Colonic mucosa (tissue), 4 donors: ENCODE data around the gene CACNB4. TPM values are rescaled to one million over a fixed set of nuclear protein-coding genes. Genes with fewer than 3 reads are reported as not detected.
"Not testable (repeated sequence)": the region's sequence is repeated elsewhere in the genome, so short reads cannot be mapped to it uniquely, and the experiment has no call there.

Experiments used
- DNase-seq: peaks from one replicate; pipeline ENCODE4 v3.0.0-alpha.2; 2020
- H3K27ac ChIP-seq: fragments of 200-600 bp; one replicate; pipeline ENCODE4 v1.8.0; 2021
- H3K27me3 ChIP-seq: fragments of 200-600 bp; one replicate; pipeline ENCODE4 v1.8.0; 2021
- H3K36me3 ChIP-seq: fragments of 200-600 bp; one replicate; pipeline ENCODE4 v1.8.0; 2021
- H3K4me1 ChIP-seq: fragments of 200-600 bp; one replicate; pipeline ENCODE4 v1.8.0; 2021; ENCODE audit warnings: mild to moderate bottlenecking
- H3K4me3 ChIP-seq: fragments of 200-600 bp; one replicate; pipeline ENCODE4 v1.8.0; 2021
- H3K9ac ChIP-seq, 2 donors: one replicate each; pipeline ENCODE4 v1.7.0; 2013; ENCODE audit warnings: control low read depth in 2 of 2, low read depth in 2 of 2, low read length in 2 of 2
- H3K9me3 ChIP-seq: fragments of 200-600 bp; one replicate; pipeline ENCODE4 v1.8.0; 2021
- intact Hi-C: fragments of 100-400 bp; cut with DNase I; formaldehyde crosslinking; loops from one replicate; pipeline ENCODE4 v1.14.1; 2022
- total RNA-seq, 2 donors: library from RNA; stranded (reverse); fragmentation: NEBNext Ultra II Directional in 1 of 2; extraction: Animal tissue kit (Norgen Biotek cat#: 25700) in 1 of 2; gene quantifications; one replicate each; pipeline ENCODE4 v1.2.1, GENCODE V29; 2021
- TF ChIP-seq, protein P1 (sequence below): fragments of 200-600 bp; IDR thresholded peaks from one replicate; pipeline ENCODE4 v1.8.0; 2022; ENCODE audit warnings: antibody characterized with exemption, mild to moderate bottlenecking
- donor health status: healthy.
- donor health status: DM: no; HTN: no; CAD: no.
- donor health status: DM: no; HTN: no; CAD: no.

The CACNB4 gene
- total RNA-seq, 2 donors from 2014 or later, result 0.44 to 1.0 TPM

DNA sequence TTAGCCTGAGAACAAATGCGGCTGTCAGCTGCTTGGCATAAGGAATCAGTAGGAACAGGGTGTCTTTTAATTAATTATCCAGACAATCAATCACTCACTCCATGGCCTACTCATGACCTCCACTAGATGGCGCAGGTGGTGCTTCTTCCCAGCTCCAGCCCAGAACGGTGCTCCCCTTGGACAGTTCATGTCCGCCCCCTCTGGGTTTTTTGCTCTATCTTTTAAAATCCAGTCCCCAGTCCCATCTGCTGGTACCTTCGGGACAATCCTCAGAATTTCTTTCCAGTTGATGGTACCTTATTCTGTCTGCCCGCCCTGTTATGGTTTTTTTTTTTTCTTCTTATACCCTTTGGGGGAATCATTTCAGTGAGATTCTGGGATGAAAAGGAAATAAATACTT lies 99.8 kb downstream of the CACNB4 start:
- H3K27ac ChIP-seq, result no peak overlapping the region
- TF ChIP-seq, protein P1, sequence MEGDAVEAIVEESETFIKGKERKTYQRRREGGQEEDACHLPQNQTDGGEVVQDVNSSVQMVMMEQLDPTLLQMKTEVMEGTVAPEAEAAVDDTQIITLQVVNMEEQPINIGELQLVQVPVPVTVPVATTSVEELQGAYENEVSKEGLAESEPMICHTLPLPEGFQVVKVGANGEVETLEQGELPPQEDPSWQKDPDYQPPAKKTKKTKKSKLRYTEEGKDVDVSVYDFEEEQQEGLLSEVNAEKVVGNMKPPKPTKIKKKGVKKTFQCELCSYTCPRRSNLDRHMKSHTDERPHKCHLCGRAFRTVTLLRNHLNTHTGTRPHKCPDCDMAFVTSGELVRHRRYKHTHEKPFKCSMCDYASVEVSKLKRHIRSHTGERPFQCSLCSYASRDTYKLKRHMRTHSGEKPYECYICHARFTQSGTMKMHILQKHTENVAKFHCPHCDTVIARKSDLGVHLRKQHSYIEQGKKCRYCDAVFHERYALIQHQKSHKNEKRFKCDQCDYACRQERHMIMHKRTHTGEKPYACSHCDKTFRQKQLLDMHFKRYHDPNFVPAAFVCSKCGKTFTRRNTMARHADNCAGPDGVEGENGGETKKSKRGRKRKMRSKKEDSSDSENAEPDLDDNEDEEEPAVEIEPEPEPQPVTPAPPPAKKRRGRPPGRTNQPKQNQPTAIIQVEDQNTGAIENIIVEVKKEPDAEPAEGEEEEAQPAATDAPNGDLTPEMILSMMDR, result peak; percentile 56
- peak; percentile 34 for DNase-seq
- H3K27me3 ChIP-seq, result no peaks in the 10 kb centered on the region
- intact Hi-C loops, result no loop called here
- no peaks in the 10 kb centered on the region for H3K36me3 ChIP-seq
- H3K4me1 ChIP-seq, result no peaks in the 10 kb centered on the region
- H3K9me3 ChIP-seq, result no peaks in the 10 kb centered on the region
- H3K4me3 ChIP-seq, result no peak overlapping the region
- H3K9ac ChIP-seq, result no peak overlapping the region

DNA sequence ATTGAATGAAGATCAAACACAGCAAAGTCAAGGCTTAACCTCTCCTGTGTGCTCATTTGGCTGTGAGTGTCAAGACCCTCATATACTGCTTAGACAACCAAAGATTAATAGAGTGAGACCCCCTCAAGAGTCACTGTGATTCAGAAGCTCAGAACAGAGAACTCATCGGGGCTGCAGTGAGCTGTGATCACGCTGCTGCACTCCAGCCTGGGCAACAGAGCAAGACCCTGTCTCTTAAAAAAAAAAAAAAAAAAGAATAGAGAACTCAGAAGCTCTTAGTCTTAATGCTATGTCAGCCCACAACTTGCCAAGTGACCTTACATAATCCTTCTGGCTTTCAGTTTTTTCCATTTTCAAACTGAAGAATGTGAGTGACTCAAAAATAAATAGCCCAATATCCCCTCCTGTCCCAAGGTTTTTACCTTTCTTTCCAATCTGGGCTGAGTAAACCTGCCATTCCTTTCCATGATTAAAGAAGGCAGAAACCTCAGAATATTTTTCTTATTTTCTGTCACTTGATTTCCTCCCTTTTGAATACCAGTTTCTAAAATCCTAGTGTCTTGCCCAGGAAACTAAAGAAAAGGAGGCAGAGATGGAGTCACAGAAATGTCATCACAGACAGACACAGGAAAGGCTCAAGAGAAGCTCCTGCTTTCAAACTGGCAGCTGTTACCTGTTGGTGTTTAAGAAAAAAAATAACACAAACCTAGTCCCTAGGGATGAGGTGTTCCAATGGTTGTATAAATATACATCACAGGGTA lies 102.4 kb downstream of the CACNB4 start:
- DNase-seq, result no peak
- no peaks in the 10 kb centered on the region for H3K27me3 ChIP-seq
- no peak overlapping the region for H3K27ac ChIP-seq
- H3K9me3 ChIP-seq, result no peaks in the 10 kb centered on the region
- no peak overlapping the region for H3K4me3 ChIP-seq
- H3K4me1 ChIP-seq, result no peaks in the 10 kb centered on the region
- TF ChIP-seq, protein P1, result no peak
- no peak overlapping the region for H3K9ac ChIP-seq
- H3K36me3 ChIP-seq, result no peaks in the 10 kb centered on the region
- intact Hi-C loops, result no loop called here

DNA sequence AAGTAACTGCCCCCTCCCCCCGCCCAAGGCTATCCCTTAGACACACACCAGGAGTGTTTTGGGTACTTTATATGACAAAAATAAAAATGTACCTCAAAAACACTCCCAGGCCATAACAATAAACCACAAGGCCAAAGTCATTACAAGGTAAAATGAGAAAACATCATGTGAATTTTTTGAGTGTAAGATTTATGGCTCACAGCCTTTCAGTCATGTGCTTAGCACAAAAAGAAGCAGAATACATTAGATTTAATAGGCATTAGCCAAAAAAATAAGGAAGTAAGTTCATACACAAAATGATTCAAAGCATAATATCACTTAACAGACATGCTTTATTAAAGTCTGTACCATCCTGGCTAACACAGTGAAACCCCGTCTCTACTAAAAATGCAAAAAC lies 103.7 kb downstream of the CACNB4 start:
- H3K9me3 ChIP-seq, result no peaks in the 10 kb centered on the region
- no peak overlapping the region for H3K9ac ChIP-seq
- no peaks in the 10 kb centered on the region for H3K4me1 ChIP-seq
- no peaks in the 10 kb centered on the region for H3K36me3 ChIP-seq
- H3K27me3 ChIP-seq, result no peaks in the 10 kb centered on the region
- intact Hi-C loops, result no loop called here
- H3K4me3 ChIP-seq, result no peak overlapping the region
- no peak for DNase-seq
- TF ChIP-seq, protein P1, result no peak
- no peak overlapping the region for H3K27ac ChIP-seq

DNA sequence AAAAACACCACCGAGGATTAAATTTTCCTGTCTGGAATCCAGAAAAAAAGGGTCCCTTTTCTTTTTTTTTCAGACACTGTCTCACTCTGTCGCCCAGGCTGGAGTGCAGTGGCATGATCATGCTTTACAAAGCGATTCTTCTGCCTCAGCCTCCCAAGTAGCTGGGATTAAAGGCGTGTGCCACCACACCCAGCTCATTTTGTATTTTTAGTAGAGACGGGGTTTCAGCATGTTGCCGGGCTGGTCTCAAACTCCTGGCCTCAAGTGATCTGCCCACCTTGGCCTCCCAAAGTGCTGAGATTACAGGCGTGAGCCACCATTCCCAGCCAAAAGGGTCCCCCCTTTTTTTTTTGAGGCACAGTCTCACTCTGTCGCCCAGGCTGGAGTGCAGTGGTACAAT lies 104.7 kb downstream of the CACNB4 start:
- H3K9me3 ChIP-seq, DNase-seq, H3K9ac ChIP-seq, H3K27me3 ChIP-seq, H3K27ac ChIP-seq, H3K4me1 ChIP-seq, H3K36me3 ChIP-seq, H3K4me3 ChIP-seq, intact Hi-C loops: not testable (repeated sequence)

DNA sequence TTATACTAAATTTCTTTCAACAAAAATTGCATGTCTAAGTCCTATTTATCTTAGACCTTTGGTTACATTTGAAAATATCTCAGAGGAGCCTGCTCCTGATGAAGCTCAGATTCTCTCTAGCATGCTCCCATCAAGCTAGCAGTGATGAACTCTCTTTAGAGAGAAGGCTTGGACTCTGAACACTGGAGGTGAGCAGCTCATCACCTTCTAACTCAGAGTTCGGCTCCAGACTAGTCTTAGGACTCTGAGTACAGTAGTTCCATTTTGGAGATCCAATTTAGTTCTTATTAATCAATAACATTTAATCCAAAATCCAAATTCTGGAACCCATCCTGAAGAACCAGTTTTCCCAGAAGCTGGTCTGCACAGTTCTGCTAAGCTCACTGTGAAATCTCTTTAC lies 107.8 kb downstream of the CACNB4 start:
- intact Hi-C loops, result no loop called here
- TF ChIP-seq, protein P1, result no peak
- no peaks in the 10 kb centered on the region for H3K27me3 ChIP-seq
- H3K27ac ChIP-seq, result no peak overlapping the region
- H3K36me3 ChIP-seq, result no peaks in the 10 kb centered on the region
- no peak overlapping the region for H3K9ac ChIP-seq
- DNase-seq, result no peak
- H3K4me3 ChIP-seq, result no peak overlapping the region
- no peaks in the 10 kb centered on the region for H3K9me3 ChIP-seq
- no peaks in the 10 kb centered on the region for H3K4me1 ChIP-seq

DNA sequence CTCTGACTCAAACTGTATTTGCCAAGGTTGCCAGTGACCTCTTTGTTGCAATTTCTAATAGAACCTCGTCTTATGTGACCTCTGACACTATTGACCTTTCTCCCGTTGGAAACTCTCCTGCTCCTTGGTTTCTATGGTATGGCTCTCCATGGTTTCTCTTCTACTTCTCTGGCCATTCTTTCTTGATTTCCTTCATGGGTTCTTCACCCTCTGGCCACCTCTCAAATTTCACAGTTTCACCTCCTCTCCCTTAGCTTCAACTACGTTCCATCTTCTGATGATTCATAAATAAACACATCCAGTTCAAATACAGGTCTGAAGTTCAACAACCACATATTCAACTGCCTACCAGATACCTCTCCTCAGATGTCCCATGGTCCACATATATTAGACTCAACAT lies 109.5 kb downstream of the CACNB4 start:
- no peak overlapping the region for H3K27ac ChIP-seq
- no peak for DNase-seq
- no peaks in the 10 kb centered on the region for H3K36me3 ChIP-seq
- no peaks in the 10 kb centered on the region for H3K27me3 ChIP-seq
- H3K4me1 ChIP-seq, result no peaks in the 10 kb centered on the region
- no peak overlapping the region for H3K4me3 ChIP-seq
- intact Hi-C loops, result no loop called here
- TF ChIP-seq, protein P1, result no peak
- H3K9me3 ChIP-seq, result no peaks in the 10 kb centered on the region
- H3K9ac ChIP-seq, result no peak overlapping the region
